ENCODE data around the gene ARID3A. TPM values are rescaled to one million over a fixed set of nuclear protein-coding genes. Genes with fewer than 3 reads are reported as not detected.

The ARID3A gene
- total RNA-seq, 1 donor from 2014 or later, result 6.7 TPM

- ATAC-seq, result no peak
- intact Hi-C loops (cut with DNase I), result no loop called here
- no peak for DNase-seq (ENCODE audit: missing footprints)
These were observed 14.1 kb downstream of the ARID3A start for GRCh38 chr19:939922-940321.

DNA sequence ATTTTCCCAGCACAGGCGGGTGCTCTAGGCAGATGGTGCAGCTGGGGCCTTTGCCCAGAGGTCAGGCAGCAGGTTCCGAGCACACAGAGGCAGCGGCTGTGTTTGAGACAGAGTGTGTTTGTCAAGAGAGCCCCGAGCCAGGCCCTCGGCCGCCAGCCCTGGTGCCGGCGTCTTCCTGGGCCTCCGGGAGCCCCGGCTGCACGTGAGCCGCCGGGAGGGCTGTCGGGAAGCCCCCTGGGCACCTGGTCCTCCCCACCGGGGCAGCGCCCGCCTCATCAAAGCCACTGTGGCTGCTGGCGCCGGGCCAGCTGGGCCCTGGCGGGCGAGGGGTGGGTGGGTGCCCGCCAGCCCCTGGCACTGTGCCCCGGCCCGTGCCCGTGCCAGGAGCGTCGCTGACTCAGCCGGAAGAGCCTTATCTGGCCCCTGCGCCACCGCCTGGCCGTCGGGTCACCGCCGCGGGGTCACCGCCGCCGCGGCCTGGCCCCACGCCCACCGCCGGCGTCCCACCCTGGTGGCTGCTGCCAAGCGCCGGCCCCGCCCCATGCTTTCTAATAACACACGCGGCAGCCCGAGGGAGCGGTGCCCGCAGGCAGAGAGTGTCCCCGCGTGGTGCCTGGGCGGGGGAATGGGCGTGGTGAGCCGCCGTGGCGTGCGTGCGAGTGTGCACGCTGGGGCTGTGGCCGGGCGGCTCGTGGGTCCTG is 14.9 kb downstream of the ARID3A start:
- ATAC-seq, result peak; percentile 72
- peak; percentile 91 for DNase-seq (ENCODE audit: missing footprints)
- intact Hi-C loops (cut with DNase I), result no loop called here

- no peak for DNase-seq (ENCODE audit: missing footprints)
- ATAC-seq, result no peak
- intact Hi-C loops (cut with DNase I), result no loop called here
These were observed 15.7 kb downstream of the ARID3A start for GRCh38 chr19:941292-942132.

GRCh38 chr19:942133-942645 is 16.4 kb downstream of the ARID3A start:
- intact Hi-C loops (cut with DNase I), result no loop called here
- ATAC-seq (no peak), DNase-seq (ENCODE audit: missing footprints) (no peak)

DNA sequence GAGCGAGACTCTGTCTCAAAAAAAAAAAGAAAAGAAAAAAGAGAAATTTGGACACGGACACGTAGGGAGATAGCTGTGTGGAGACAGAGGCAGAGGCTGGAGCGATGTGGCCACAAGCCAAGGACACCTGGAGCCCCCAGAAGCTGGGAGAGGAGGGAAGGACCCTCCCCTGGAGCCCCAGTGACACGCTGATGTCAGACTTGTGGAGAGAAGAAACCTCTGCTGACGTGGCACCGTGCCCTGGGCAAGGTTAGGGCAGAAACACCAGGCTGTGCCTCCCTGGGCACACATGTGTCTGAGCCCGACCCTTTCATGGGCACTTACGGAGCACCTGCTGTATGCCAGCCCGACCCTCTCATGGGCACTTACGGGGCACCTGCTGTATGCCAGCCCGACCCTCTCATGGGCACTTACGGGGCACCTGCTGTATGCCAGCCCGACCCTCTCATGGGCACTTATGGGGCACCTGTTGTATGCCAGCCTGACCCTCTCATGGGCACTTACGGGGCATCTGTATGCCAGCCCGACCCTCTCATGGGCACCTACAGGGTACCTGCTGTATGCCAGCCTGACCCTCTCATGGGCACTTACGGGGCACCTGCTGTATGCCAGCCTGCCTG is 17.8 kb downstream of the ARID3A start:
- no peak for ATAC-seq
- no peak for DNase-seq (ENCODE audit: missing footprints)
- intact Hi-C loops (cut with DNase I), result no loop called here

- DNase-seq (ENCODE audit: missing footprints) (no peak), ATAC-seq (no peak)
- intact Hi-C loops (cut with DNase I), result no loop called here
These were observed 18.3 kb downstream of the ARID3A start for GRCh38 chr19:944171-944567.

GRCh38 chr19:944663-945241 is 18.9 kb downstream of the ARID3A start:
- intact Hi-C loops (cut with DNase I), result no loop called here
- DNase-seq (ENCODE audit: missing footprints), result no peak
- ATAC-seq, result no peak

DNA sequence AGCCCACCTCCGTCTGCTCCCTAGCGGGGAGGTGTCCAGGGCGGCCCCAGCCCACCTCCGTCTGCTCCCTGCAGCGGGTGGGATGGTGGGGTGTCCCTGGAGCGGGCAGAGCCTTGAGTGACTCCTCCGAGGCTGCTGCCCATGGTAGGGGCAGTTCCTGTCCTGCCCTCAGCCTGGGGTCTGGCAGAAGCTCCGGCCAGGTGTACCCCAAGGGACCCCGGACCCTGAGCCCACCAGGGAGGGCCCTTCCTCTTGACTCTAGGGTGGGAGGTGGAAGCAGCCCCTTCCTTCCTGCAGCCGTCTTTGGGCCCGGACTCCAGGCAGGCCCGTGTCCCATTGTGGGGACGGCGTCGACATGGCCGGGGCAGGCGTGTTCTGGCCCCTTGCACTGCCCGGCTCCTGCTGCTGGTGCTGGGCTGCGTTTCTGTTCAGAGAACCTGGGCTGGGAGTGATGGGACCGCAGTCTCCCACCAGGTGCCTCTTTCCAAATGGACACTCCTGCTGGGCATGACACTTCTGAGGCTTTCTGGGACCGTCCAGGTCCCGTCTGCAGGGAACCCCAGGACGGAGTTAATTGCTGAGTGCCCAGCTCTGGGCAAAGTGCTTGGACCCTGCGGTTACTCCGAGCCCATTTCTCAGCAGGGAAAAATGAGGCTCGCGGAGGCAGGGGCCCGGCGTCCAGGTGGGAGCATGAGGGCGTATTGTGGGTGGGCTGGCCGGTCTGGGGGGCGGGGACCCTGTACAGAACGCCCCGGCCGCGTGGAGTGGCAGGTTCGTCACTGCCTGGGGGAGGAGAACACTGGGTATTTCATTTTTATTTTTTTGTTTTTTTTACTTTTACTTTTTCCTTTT is 19.8 kb downstream of the ARID3A start:
- intact Hi-C loops (cut with DNase I), result no loop called here
- DNase-seq (ENCODE audit: missing footprints) (no peak), ATAC-seq (no peak)

DNA sequence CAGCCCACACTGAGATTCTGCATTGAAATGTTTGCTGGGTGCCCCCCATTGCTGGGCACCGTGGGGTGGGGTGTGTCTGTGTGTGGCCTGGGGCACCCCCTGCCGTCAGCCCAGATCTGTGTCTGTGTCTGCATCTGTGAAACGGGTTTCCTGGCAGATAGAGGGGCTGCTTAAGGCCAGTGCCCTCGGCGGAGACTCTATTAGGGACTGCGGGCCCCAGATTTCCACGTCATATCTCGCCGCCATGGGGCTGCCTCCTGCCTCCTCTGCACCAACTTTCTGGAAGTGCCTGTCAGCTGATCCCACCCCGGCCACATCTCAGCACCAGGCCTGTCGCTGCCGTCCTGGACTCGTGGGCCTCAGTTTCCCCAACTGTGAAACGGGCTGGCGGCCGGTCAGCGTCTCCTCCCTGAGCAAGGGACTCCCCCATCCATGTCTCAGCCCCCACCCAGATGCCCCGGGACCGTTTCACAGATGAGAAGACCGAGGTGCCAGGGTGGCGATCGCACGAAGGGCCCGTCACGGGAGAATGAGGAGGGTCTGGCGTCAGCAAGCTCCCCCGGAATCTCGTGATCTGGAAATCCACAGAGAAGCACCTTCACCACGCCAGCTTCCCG is 21.4 kb downstream of the ARID3A start:
- ATAC-seq (no peak), DNase-seq (ENCODE audit: missing footprints) (no peak)
- intact Hi-C loops (cut with DNase I), result no loop called here

DNA sequence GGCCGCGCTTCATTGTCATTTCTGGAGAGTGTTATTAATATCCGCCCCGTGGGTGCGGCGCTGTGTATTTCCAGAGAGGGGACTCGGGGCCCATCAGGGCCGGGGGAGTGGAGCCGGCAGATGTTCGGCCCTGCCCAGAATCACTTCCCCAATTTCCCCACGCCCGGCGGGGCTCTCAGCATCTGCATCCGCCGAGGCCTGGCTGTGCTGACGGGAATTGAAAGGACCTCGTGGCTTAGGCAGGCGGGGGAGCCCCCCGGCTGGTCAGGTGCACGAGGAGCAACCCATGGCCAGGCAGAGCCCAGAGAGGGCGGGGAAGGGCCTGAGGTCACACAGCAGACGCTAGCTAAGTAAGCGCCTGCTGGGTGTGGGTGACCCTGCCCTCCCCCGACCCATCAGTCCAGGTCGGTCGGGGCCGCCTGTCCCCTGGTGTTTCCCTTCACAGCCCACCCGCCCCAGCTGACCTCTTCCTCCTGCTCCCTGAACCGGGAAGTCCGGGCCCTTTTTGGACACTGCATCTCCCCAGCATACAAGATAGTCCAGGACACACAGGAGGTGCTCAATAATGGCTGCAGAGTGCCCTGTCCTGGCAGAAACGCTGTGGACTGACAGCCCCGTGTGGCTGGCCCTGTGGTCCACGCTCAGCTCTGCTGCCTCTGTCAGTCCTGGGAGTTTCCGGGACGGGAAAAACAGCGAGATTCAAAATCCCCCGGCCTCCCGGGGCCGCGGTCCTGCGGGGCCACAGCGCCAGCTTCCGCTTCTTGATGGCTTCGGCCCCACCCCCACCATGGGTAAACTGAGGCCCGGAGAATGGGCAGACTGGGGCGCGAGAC is 22.1 kb downstream of the ARID3A start:
- ATAC-seq (peak; percentile 77), DNase-seq (ENCODE audit: missing footprints) (peak; percentile 90)
- intact Hi-C loops (cut with DNase I), result no loop called here

GRCh38 chr19:948842-949496 is 23.1 kb downstream of the ARID3A start:
- ATAC-seq, result no peak
- no peak for DNase-seq (ENCODE audit: missing footprints)
- intact Hi-C loops (cut with DNase I), result no loop called here

- ATAC-seq (no peak), DNase-seq (ENCODE audit: missing footprints) (no peak)
These were observed 24.7 kb downstream of the ARID3A start for GRCh38 chr19:950352-951066.

GRCh38 chr19:952049-952679 is 26.3 kb downstream of the ARID3A start:
- ATAC-seq (no peak), DNase-seq (ENCODE audit: missing footprints) (no peak)
- intact Hi-C loops (cut with DNase I), result no loop called here

More at GRCh38 chr19:950352-951066, 24.7 kb downstream of the ARID3A start:
- intact Hi-C loops (cut with DNase I), result no loop called here

DNA sequence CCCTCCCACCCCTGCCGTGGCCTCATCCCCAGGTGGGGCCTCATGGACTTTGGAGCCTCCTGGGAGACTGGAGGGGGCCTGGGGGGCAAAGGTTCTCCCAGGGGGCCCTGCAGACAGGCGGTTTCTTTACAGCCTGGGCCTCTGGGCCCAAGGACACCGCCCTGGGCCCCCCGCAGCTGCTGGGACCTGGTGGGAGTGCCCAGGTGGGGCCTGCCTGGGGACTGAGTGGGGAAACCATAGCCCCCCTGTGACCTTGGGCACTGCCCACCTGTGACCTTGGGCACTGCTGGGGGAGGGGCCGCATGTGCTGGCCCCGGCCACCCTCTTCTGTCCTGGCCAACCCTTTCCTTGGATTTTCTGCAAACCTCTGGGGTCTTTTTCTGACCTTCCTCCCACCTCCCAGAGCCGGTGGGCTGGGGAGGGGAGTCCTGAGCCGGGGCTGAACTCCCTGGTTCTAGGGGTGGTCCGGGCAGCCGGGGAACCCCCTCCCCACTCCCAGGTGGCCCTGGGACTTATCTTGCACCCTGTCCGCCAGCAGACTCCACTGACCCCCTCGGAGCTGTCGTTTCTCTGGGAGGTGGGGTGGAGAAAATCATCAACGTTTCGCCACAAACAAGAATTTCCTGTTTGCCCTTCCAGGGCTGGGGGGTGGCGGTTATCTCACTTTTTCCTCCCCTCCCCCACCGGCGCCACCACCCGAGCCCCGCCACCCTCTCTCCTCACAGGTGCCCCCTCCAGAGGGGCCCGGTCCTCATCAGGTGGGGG is 27.0 kb downstream of the ARID3A start:
- no peak for DNase-seq (ENCODE audit: missing footprints)
- ATAC-seq, result no peak
- intact Hi-C loops (cut with DNase I), result no loop called here
